ENCODE measurements around the gene HEATR9. TPM values are rescaled to one million over a fixed set of nuclear protein-coding genes. Genes with fewer than 3 reads are reported as not detected.

The HEATR9 gene
- total and polyA plus RNA-seq, 2 of the 13 experiments (the other 11 are each of a cell fraction or from before 2014, with no cell fraction given), result not detected

DNA sequence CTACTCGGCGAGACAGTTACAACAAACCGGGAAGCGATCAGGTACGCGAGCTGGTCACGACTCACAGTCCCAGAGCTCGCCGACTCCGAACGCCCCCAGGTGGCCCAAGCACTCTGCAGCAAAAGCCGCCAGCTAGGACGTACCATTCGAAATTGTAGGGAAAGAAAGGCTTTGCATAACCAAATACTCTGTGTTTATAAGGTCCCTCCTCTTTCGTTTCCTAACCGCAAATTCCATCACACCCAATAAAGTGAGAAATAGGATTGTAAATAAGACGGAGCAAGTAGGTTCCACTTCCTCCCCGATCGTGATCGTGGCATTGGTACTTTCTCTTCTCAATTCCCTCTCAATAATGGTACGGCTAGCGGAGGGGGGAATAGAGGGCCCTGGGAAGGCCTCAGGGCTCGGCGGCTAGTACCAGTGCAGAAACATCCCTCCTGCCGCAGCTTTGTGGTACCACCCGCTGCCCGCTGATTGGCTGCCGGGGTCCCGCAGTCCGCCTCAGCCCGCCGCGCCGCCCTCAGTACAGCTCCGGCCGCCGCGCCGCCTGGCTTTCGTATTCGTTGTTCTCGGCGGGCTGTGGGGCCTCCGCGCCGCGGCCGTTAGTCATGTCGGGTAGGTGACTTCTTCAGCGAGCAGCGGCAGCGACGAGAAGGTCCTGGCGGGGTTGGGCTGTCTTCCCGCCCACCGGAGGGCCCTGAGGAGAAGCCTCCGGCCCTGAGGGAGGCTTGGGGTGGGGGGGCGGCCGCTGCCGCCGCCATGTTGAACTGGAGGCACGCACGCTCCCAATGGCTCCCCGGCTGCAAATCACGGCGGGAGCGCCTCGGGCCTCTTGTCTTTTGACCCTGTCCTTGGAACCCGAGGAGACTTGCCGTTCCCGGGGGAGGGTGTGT, 59.5 kb downstream of the HEATR9 start, which contains the start of gene TAF15 (continued):
- TF ChIP-seq TGIF2 (CRISPR knock-in tag; IDR thresholded peaks at IDR 0.05) (0 out of 2 replicates have a peak, but pooled peaks have one; percentile 21), ZNF333 (CRISPR knock-in tag; IDR thresholded peaks at IDR 0.05; ENCODE audit: borderline replicate concordance) (no peak), SIX4 (CRISPR knock-in tag; IDR thresholded peaks at IDR 0.05) (no peak), IKZF4 (CRISPR knock-in tag; IDR thresholded peaks at IDR 0.05; ENCODE audit: borderline replicate concordance, low read depth, not compliant biosample characterization) (peak; percentile 97), ZNF10 (CRISPR knock-in tag; IDR thresholded peaks at IDR 0.05; ENCODE audit: borderline replicate concordance, low read depth) (no peak), KAT7 (CRISPR knock-in tag; IDR thresholded peaks at IDR 0.05; ENCODE audit: borderline replicate concordance) (no peak), AKAP8 (CRISPR knock-in tag; IDR thresholded peaks at IDR 0.05) (no peak), PLRG1 (conservative IDR thresholded peaks at IDR 0.05) (no peak), ZNF562 (CRISPR knock-in tag; IDR thresholded peaks at IDR 0.05; ENCODE audit: borderline replicate concordance) (peak; percentile 70; the same call in 1 of the 2 replicates), ZBTB8A (CRISPR knock-in tag; IDR thresholded peaks at IDR 0.05; ENCODE audit: borderline replicate concordance, low read depth) (no peak), ZSCAN21 (CRISPR knock-in tag; IDR thresholded peaks at IDR 0.05; ENCODE audit: borderline replicate concordance) (peak; percentile 81), ZBTB3 (CRISPR knock-in tag; IDR thresholded peaks at IDR 0.05; ENCODE audit: borderline replicate concordance, low read depth) (no peak), RFXANK (CRISPR knock-in tag; IDR thresholded peaks at IDR 0.05) (no peak), ZNF335 (CRISPR knock-in tag; IDR thresholded peaks at IDR 0.05) (no peak)
- TF ChIP-seq, protein P1, sequence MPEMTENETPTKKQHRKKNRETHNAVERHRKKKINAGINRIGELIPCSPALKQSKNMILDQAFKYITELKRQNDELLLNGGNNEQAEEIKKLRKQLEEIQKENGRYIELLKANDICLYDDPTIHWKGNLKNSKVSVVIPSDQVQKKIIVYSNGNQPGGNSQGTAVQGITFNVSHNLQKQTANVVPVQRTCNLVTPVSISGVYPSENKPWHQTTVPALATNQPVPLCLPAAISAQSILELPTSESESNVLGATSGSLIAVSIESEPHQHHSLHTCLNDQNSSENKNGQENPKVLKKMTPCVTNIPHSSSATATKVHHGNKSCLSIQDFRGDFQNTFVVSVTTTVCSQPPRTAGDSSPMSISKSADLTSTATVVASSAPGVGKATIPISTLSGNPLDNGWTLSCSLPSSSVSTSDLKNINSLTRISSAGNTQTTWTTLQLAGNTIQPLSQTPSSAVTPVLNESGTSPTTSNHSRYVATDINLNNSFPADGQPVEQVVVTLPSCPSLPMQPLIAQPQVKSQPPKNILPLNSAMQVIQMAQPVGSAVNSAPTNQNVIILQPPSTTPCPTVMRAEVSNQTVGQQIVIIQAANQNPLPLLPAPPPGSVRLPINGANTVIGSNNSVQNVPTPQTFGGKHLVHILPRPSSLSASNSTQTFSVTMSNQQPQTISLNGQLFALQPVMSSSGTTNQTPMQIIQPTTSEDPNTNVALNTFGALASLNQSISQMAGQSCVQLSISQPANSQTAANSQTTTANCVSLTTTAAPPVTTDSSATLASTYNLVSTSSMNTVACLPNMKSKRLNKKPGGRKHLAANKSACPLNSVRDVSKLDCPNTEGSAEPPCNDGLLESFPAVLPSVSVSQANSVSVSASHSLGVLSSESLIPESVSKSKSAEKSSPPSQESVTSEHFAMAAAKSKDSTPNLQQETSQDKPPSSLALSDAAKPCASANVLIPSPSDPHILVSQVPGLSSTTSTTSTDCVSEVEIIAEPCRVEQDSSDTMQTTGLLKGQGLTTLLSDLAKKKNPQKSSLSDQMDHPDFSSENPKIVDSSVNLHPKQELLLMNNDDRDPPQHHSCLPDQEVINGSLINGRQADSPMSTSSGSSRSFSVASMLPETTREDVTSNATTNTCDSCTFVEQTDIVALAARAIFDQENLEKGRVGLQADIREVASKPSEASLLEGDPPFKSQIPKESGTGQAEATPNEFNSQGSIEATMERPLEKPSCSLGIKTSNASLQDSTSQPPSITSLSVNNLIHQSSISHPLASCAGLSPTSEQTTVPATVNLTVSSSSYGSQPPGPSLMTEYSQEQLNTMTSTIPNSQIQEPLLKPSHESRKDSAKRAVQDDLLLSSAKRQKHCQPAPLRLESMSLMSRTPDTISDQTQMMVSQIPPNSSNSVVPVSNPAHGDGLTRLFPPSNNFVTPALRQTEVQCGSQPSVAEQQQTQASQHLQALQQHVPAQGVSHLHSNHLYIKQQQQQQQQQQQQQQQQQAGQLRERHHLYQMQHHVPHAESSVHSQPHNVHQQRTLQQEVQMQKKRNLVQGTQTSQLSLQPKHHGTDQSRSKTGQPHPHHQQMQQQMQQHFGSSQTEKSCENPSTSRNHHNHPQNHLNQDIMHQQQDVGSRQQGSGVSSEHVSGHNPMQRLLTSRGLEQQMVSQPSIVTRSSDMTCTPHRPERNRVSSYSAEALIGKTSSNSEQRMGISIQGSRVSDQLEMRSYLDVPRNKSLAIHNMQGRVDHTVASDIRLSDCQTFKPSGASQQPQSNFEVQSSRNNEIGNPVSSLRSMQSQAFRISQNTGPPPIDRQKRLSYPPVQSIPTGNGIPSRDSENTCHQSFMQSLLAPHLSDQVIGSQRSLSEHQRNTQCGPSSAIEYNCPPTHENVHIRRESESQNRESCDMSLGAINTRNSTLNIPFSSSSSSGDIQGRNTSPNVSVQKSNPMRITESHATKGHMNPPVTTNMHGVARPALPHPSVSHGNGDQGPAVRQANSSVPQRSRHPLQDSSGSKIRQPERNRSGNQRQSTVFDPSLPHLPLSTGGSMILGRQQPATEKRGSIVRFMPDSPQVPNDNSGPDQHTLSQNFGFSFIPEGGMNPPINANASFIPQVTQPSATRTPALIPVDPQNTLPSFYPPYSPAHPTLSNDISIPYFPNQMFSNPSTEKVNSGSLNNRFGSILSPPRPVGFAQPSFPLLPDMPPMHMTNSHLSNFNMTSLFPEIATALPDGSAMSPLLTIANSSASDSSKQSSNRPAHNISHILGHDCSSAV (CRISPR knock-in tag; IDR thresholded peaks at IDR 0.05; ENCODE audit: borderline replicate concordance), result peak; percentile 80; the same call in 1 of the 2 replicates
- TF ChIP-seq, protein P2, sequence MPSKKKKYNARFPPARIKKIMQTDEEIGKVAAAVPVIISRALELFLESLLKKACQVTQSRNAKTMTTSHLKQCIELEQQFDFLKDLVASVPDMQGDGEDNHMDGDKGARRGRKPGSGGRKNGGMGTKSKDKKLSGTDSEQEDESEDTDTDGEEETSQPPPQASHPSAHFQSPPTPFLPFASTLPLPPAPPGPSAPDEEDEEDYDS (CRISPR knock-in tag; IDR thresholded peaks at IDR 0.05), result peak; percentile 84
- TF ChIP-seq, protein P3, sequence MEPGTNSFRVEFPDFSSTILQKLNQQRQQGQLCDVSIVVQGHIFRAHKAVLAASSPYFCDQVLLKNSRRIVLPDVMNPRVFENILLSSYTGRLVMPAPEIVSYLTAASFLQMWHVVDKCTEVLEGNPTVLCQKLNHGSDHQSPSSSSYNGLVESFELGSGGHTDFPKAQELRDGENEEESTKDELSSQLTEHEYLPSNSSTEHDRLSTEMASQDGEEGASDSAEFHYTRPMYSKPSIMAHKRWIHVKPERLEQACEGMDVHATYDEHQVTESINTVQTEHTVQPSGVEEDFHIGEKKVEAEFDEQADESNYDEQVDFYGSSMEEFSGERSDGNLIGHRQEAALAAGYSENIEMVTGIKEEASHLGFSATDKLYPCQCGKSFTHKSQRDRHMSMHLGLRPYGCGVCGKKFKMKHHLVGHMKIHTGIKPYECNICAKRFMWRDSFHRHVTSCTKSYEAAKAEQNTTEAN (CRISPR knock-in tag; conservative IDR thresholded peaks at IDR 0.05), result 0 out of 2 replicates have a peak, but pooled peaks have one; percentile 44
- TF ChIP-seq, protein P4, sequence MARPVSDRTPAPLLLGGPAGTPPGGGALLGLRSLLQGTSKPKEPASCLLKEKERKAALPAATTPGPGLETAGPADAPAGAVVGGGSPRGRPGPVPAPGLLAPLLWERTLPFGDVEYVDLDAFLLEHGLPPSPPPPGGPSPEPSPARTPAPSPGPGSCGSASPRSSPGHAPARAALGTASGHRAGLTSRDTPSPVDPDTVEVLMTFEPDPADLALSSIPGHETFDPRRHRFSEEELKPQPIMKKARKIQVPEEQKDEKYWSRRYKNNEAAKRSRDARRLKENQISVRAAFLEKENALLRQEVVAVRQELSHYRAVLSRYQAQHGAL (CRISPR knock-in tag; IDR thresholded peaks at IDR 0.05; ENCODE audit: not compliant biosample characterization), result no peak

Data from HepG2 (cell line).